T47D (cell line): ENCODE data around the gene CD59.

Experiments used
- DNase-seq, 2 experiments: peaks; one replicate each; pipeline versions ENCODE4 v3.0.0 to v3.0.0-alpha.2; 2011 to 2012; ENCODE audit warnings: low read depth in 1 of 2, low spot score in 1 of 2
- JUND ChIP-seq: IDR thresholded peaks from 2 replicates; pipeline ENCODE4 v1.6.1; 2012; ENCODE audit warnings: low read depth
- in situ Hi-C: cut with HindIII; loops from 2 replicates; pipeline ENCODE4 v1.10.0; 2016; ENCODE audit warnings: low sequenced_read_pairs, low pct_unique_long_range_greater_than_20kb

The CD59 gene

DNA sequence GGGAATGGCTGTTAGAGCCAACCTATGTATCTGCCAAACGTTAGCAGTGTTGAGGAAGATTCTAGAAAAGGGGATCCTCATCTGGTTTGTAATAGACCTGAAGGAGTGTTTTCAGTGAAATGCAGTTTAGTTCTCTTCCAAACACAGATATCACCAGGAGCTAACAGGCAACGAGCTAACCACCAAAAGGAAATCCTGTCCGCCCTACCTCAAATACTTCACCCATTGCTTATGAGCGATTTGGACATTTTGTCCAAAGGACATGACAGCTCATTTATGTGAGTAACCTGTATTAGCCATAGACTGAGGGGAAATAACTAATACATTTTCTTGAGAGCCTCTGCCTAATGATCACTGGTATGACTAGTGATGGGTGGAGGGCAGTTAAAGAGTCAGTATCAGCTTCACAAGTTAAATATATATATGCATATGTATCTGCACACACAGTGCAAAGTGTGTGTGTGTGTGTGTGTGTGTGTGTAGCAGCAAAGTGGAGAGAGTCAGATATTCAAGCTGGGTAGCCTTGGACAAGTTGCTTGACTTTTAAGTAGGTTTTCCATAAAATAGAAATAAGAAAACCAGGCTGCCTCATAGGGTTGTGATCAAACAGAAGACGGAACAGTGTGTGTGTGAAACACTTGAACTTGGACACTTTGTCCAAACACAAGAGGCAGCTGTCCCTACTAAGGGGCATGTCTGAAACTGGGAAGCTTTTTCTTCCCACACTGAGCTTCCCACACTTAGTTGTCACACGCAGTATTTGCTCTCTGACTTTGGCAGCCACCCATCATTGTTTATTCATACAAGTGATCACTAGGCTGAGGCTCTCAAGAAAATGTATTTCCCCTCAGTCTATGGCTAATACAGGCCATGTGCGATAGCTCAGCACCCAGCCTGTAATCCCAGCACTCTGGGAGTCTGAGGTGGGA lies 34.7 kb downstream of the CD59 start:
- DNase-seq, result peak in 1 of 2 experiments; percentile 55
- TF ChIP-seq JUND, result no peak
- in situ Hi-C loops, result no loop called here

GRCh38 chr11:33700502-33701271 lies 35.5 kb downstream of the CD59 start, which contains the start of gene C11orf91:
Gene C11orf91 (minus strand): TSS chr11:33700826. CDS start chr11:33700740, 86 bp downstream.
- in situ Hi-C loops, result no loop called here
- TF ChIP-seq JUND, result no peak
- DNase-seq, result peak; percentile 92 to 93

GRCh38 chr11:33700063-33700501 lies 36.1 kb downstream of the CD59 start:
- in situ Hi-C loops, result no loop called here
- TF ChIP-seq JUND, result no peak
- no peak for DNase-seq

DNA sequence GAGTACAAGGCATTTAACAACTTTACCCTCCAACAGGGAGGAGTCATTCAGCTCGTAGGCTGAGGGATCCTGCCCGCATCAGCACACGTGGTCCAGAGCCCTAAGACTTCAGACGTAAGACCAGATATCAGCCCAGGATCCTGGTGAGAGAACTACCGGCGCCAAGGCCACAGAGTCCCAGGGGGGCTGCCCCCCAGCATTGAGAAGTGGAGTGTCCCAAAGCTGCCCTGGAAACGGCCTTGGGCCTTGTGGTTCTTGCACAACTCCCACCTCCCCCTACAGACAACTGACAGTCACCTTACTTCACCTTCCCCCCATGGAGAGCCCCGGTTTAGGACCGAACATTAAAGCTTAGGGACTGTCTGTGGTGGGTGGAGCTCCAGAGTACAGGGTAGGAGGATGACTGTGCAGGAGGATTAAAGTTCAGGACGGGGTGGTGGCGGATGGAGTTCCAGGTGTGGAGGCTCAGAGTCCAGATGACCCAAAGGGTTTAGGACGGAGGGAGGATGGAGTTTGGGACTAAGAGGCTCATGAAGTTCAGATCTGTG lies 36.6 kb downstream of the CD59 start:
- in situ Hi-C loops, result no loop called here
- DNase-seq, result no peak
- no peak for TF ChIP-seq JUND

DNA sequence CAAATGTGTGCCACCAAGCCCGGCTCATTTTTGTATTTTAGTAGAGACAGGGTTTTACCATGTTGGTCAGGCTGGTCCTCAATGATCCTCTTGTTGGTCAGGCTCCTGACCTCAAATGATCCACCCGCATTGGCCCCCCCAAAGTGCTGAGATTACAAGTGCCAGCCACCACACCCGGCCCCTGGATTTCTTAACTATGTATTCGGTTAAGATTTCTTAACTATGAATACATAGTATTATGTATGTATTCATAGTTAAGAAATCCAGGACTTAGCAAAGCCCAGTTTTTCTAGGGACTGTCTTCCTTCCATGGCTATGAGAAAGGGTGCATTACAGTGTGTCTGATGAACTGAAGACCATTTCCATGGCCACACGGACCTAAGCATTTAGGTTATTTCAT lies 37.3 kb downstream of the CD59 start:
- no peak for DNase-seq
- no peak for TF ChIP-seq JUND
- in situ Hi-C loops, result no loop called here

- TF ChIP-seq JUND, result no peak
- in situ Hi-C loops, result no loop called here
- DNase-seq, result no peak
These were observed 38.2 kb downstream of the CD59 start for GRCh38 chr11:33697997-33698396.

- TF ChIP-seq JUND, result no peak
- no peak for DNase-seq
- in situ Hi-C loops, result no loop called here
These were observed 39.1 kb downstream of the CD59 start for GRCh38 chr11:33696931-33697638.

GRCh38 chr11:33696411-33696810 lies 39.8 kb downstream of the CD59 start:
- in situ Hi-C loops, result no loop called here
- no peak for TF ChIP-seq JUND
- DNase-seq, result no peak

DNA sequence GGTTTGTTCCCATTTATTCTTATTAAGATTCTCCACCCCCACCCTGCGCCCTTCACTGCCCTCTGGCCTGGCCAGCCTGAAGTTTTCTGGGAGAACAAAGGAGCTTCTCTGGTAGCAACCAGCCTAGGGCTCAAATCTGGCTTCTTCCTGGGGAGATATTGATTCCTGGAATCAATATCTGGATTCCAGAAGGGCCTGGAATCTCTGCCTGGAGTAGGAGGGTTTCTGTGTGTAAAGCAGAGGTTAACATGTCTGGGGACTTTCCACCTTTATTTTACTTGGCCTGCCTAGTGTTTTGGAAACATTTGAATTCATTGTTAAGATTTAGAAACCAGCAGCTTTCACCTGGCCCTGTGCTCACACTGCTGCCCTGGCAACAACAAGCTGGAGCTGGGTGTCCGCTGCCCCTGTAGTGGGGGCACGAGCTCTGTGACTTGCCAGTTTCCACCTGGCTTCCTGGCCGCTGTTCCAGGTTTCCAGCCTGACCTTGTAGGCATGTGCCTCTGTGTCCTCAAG lies 41.1 kb downstream of the CD59 start:
- in situ Hi-C loops, result no loop called here
- no peak for TF ChIP-seq JUND
- no peak for DNase-seq

GRCh38 chr11:33694346-33695050 lies 41.7 kb downstream of the CD59 start:
- DNase-seq, result no peak
- no peak for TF ChIP-seq JUND
- in situ Hi-C loops, result no loop called here

DNA sequence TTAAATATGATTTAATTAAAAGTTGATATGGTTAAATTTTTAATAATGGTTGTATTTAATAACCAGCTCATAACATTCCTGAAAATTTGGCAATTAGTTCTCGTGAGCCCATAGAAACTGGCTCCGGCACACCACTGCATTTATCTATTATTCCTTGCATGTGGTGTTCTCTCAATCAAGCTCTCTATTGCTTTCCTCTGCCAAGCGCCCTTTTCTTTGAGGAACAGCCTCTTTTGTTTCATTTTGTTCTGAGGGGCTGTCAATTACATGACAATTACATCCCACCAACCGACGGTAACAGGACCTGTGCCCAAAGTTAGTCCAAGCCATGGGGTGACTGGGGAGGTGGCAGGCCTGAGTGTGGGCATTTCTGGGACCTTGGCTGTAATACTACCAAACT lies 43.7 kb downstream of the CD59 start:
- in situ Hi-C loops, result no loop called here
- no peak for TF ChIP-seq JUND
- DNase-seq, result no peak
